Loucy (cell line): ENCODE results near the gene ZNF516.

Experiments used
- H2AFZ ChIP-seq: fragments of 200-600 bp; sonication (generic); 2 replicates; pipeline ENCODE4 v1.6.0; 2016; ENCODE audit warnings: antibody characterized with exemption, mild to moderate bottlenecking, low read length, moderate library complexity
- H3F3A ChIP-seq: fragments of 200-600 bp; 2 replicates; pipeline ENCODE4 v1.6.0; 2016; ENCODE audit warnings: antibody characterized with exemption, low read depth, mild to moderate bottlenecking
- H3K27me3 ChIP-seq: fragments of 200-600 bp; sonication (generic); 2 replicates; pipeline ENCODE4 v1.6.1; 2014; ENCODE audit warnings: low read length, mild to moderate bottlenecking; ENCODE audit not compliant: insufficient read depth, poor library complexity, severe bottlenecking
- H3K36me3 ChIP-seq: fragments of 200-600 bp; sonication (generic); 2 replicates; pipeline ENCODE4 v1.6.1; 2016; ENCODE audit warnings: low read length; ENCODE audit not compliant: insufficient read depth
- H3K4me1 ChIP-seq: fragments of 200-600 bp; sonication (generic); 2 replicates; pipeline ENCODE4 v1.5.1; 2014; ENCODE audit warnings: low read length, mild to moderate bottlenecking; ENCODE audit not compliant: insufficient read depth, poor library complexity, severe bottlenecking
- H3K4me2 ChIP-seq: fragments of 200-600 bp; sonication (generic); 2 replicates; pipeline ENCODE4 v1.6.0; 2014; ENCODE audit warnings: antibody characterized with exemption, low read length, low read depth, mild to moderate bottlenecking; ENCODE audit not compliant: poor library complexity, severe bottlenecking
- H3K4me3 ChIP-seq: fragments of 200-600 bp; sonication (generic); 2 replicates; pipeline ENCODE4 v1.5.1; 2014; ENCODE audit warnings: low read length, mild to moderate bottlenecking, mixed read lengths; ENCODE audit not compliant: poor library complexity, severe bottlenecking
- H3K79me2 ChIP-seq: fragments of 200-600 bp; sonication (generic); 2 replicates; pipeline ENCODE4 v1.6.1; 2014; ENCODE audit warnings: low read length; ENCODE audit not compliant: insufficient read depth
- H3K9ac ChIP-seq: fragments of 200-600 bp; sonication (generic); 2 replicates; pipeline ENCODE4 v1.6.0; 2014; ENCODE audit warnings: mild to moderate bottlenecking, low read depth, low read length, moderate library complexity; ENCODE audit not compliant: poor library complexity, severe bottlenecking
- H3K9me2 ChIP-seq: fragments of 200-600 bp; sonication (generic); replicated peaks from 2 replicates; pipeline ENCODE4 v1.6.1; 2016; ENCODE audit warnings: low read depth, low read length, mixed read lengths
- H3K9me3 ChIP-seq: fragments of 200-600 bp; sonication (generic); 2 replicates; pipeline ENCODE4 v1.6.1; 2014; ENCODE audit warnings: mild to moderate bottlenecking, antibody characterized with exemption, low read length, low read depth; ENCODE audit not compliant: insufficient read depth
- H4K20me1 ChIP-seq: fragments of 200-600 bp; sonication (generic); 2 replicates; pipeline ENCODE4 v1.6.0; 2014; ENCODE audit warnings: antibody characterized with exemption, low read length, mild to moderate bottlenecking; ENCODE audit not compliant: insufficient read depth, poor library complexity, severe bottlenecking
- CTCF ChIP-seq: fragments of 200-600 bp; sonication (generic); conservative IDR thresholded peaks from 2 replicates; pipeline ENCODE4 v1.5.1; 2014; ENCODE audit warnings: mild to moderate bottlenecking, antibody characterized with exemption, low read length
- EZH2phosphoT487 ChIP-seq: fragments of 200-600 bp; IDR thresholded peaks from 2 replicates; pipeline ENCODE4 v1.6.1; 2018; ENCODE audit warnings: antibody characterized with exemption, mild to moderate bottlenecking, moderate library complexity, borderline replicate concordance

ZNF516 gene

GRCh38 chr18:76361219-76361618 is 133.8 kb downstream of the ZNF516 start:
- no peaks in the 10 kb centered on the region for H3K27me3 ChIP-seq
- H3K36me3 ChIP-seq, result no peaks in the 10 kb centered on the region
- TF ChIP-seq EZH2phosphoT487, result no peak
- no peak for TF ChIP-seq CTCF
- no peak overlapping the region for H3K4me2 ChIP-seq
- no peaks in the 10 kb centered on the region for H3K79me2 ChIP-seq
- no peaks in the 10 kb centered on the region for H3K9me3 ChIP-seq
- no peaks in the 10 kb centered on the region for H3K9me2 ChIP-seq
- no peaks in the 10 kb centered on the region for H3F3A ChIP-seq
- H2AFZ ChIP-seq, result no peak overlapping the region
- H3K9ac ChIP-seq, result no peak overlapping the region
- H3K4me3 ChIP-seq, result no peak overlapping the region
- no peaks in the 10 kb centered on the region for H4K20me1 ChIP-seq
- no peaks in the 10 kb centered on the region for H3K4me1 ChIP-seq

GRCh38 chr18:76359909-76360308 is 135.1 kb downstream of the ZNF516 start:
- Histone ChIP-seq H3K9ac (no peak overlapping the region), H3K4me3 (no peak overlapping the region), H3K4me2 (no peak overlapping the region), H3K27me3 (no peaks in the 10 kb centered on the region), H3K9me2 (no peaks in the 10 kb centered on the region), H3F3A (no peaks in the 10 kb centered on the region), H3K4me1 (no peaks in the 10 kb centered on the region), H3K36me3 (no peaks in the 10 kb centered on the region), H3K9me3 (no peaks in the 10 kb centered on the region), H4K20me1 (no peaks in the 10 kb centered on the region), H3K79me2 (no peaks in the 10 kb centered on the region), H2AFZ (no peak overlapping the region)
- TF ChIP-seq CTCF (no peak), EZH2phosphoT487 (no peak)

GRCh38 chr18:76358774-76359173 is 136.3 kb downstream of the ZNF516 start:
- Histone ChIP-seq H3K36me3 (no peaks in the 10 kb centered on the region), H3K4me1 (no peaks in the 10 kb centered on the region), H3F3A (no peaks in the 10 kb centered on the region), H3K9me2 (no peaks in the 10 kb centered on the region), H3K4me3 (no peak overlapping the region), H3K9ac (no peak overlapping the region), H4K20me1 (no peaks in the 10 kb centered on the region), H3K4me2 (no peak overlapping the region), H3K27me3 (no peaks in the 10 kb centered on the region), H3K79me2 (no peaks in the 10 kb centered on the region), H3K9me3 (no peaks in the 10 kb centered on the region), H2AFZ (no peak overlapping the region)
- no peak for TF ChIP-seq CTCF
- TF ChIP-seq EZH2phosphoT487, result no peak
